Glutamatergic neuron (in vitro differentiated cells): ENCODE data around the gene TNFRSF13B. TPM values are rescaled to one million over a fixed set of nuclear protein-coding genes. Genes with fewer than 3 reads are reported as not detected.
"Not testable (repeated sequence)": the region's sequence is repeated elsewhere in the genome, so short reads cannot be mapped to it uniquely, and the experiment has no call there.

Experiments
- DNase-seq: peaks from one replicate; pipeline ENCODE4 v3.0.0; 2022
- H3K27ac Mint-ChIP-seq: one replicate; pipeline ENCODE4 v1.8.0; 2020; ENCODE audit warnings: mild to moderate bottlenecking, mixed read lengths, inconsistent platforms; ENCODE audit not compliant: unreplicated experiment
- H3K27me3 Mint-ChIP-seq: one replicate; pipeline ENCODE4 v1.8.0; 2020; ENCODE audit warnings: mild to moderate bottlenecking, moderate library complexity, mixed read lengths, inconsistent platforms; ENCODE audit not compliant: unreplicated experiment
- H3K36me3 Mint-ChIP-seq: one replicate; pipeline ENCODE4 v1.8.0; 2020; ENCODE audit warnings: mild to moderate bottlenecking, mixed read lengths, inconsistent platforms; ENCODE audit not compliant: unreplicated experiment
- H3K4me1 Mint-ChIP-seq: one replicate; pipeline ENCODE4 v1.8.0; 2020; ENCODE audit warnings: mild to moderate bottlenecking, low read depth, mixed read lengths, inconsistent platforms; ENCODE audit not compliant: unreplicated experiment
- H3K4me3 Mint-ChIP-seq: one replicate; pipeline ENCODE4 v1.8.0; 2020; ENCODE audit warnings: mild to moderate bottlenecking, mixed read lengths, inconsistent platforms; ENCODE audit not compliant: unreplicated experiment
- H3K9me3 Mint-ChIP-seq: one replicate; pipeline ENCODE4 v1.8.0; 2020; ENCODE audit warnings: mild to moderate bottlenecking, moderate library complexity, mixed read lengths, inconsistent platforms; ENCODE audit not compliant: unreplicated experiment
- CTCF ChIP-seq: fragments of 200-600 bp; sonication (generic); IDR thresholded peaks from one replicate; pipeline ENCODE4 v1.5.0; 2021; ENCODE audit not compliant: partially characterized antibody, unreplicated experiment
- total RNA-seq: library from RNA; stranded (reverse); fragmentation: NEBNext Ultra II Directional; extraction: Animal tissue kit (Norgen Biotek cat#: 25700); gene quantifications from one replicate; pipeline ENCODE4 v1.2.1, GENCODE V29; 2021; ENCODE audit not compliant: unreplicated experiment

Gene TNFRSF13B
- total RNA-seq, 1 donor from 2014 or later, result not detected

GRCh38 chr17:16986391-16986790, 14.5 kb upstream of the TNFRSF13B start:
- Mint-ChIP-seq H3K27ac (no peak overlapping the region), H3K27me3 (peaks cover 10% of the 10 kb centered on the region), H3K36me3 (no peaks in the 10 kb centered on the region), H3K9me3 (peaks cover 8% of the 10 kb centered on the region), H3K4me3 (no peak overlapping the region), H3K4me1 (peaks cover 25% of the 10 kb centered on the region)
- no peak for DNase-seq
- no peak for TF ChIP-seq CTCF

GRCh38 chr17:16981928-16982327, 10.0 kb upstream of the TNFRSF13B start:
- peaks cover 5% of the 10 kb centered on the region for H3K36me3 Mint-ChIP-seq
- peaks cover 17% of the 10 kb centered on the region for H3K4me1 Mint-ChIP-seq
- H3K4me3 Mint-ChIP-seq, result no peak overlapping the region
- no peak for DNase-seq
- H3K27ac Mint-ChIP-seq, result peak overlapping the region; percentile 92
- TF ChIP-seq CTCF, result no peak
- peaks cover 2% of the 10 kb centered on the region for H3K27me3 Mint-ChIP-seq
- H3K9me3 Mint-ChIP-seq, result peaks cover 5% of the 10 kb centered on the region

- no peak for TF ChIP-seq CTCF
- H3K27ac Mint-ChIP-seq, result peak overlapping the region; percentile 92
These were observed 9.2 kb upstream of the TNFRSF13B start for GRCh38 chr17:16980813-16981731.

GRCh38 chr17:16980061-16980460, 8.1 kb upstream of the TNFRSF13B start:
- no peak for DNase-seq
- Mint-ChIP-seq H3K9me3 (peaks cover 5% of the 10 kb centered on the region), H3K4me1 (peaks cover 26% of the 10 kb centered on the region), H3K4me3 (no peak overlapping the region), H3K27ac (no peak overlapping the region), H3K36me3 (peaks cover 8% of the 10 kb centered on the region), H3K27me3 (peaks cover 2% of the 10 kb centered on the region)
- no peak for TF ChIP-seq CTCF

More at GRCh38 chr17:16980813-16981731, 9.2 kb upstream of the TNFRSF13B start:
- Mint-ChIP-seq H3K4me1 (peaks cover 18% of the 10 kb centered on the region), H3K36me3 (peaks cover 8% of the 10 kb centered on the region), H3K4me3 (peak overlapping the region; percentile 76), H3K27me3 (peaks cover 2% of the 10 kb centered on the region), H3K9me3 (peaks cover 5% of the 10 kb centered on the region)
- peak; percentile 55 for DNase-seq

GRCh38 chr17:16979237-16979823, 7.4 kb upstream of the TNFRSF13B start:
- H3K4me1 Mint-ChIP-seq, result peaks cover 23% of the 10 kb centered on the region
- not testable (repeated sequence) for H3K27ac Mint-ChIP-seq, DNase-seq, H3K36me3 Mint-ChIP-seq, H3K27me3 Mint-ChIP-seq, H3K9me3 Mint-ChIP-seq, H3K4me3 Mint-ChIP-seq
